DOHH2 (cell line): ENCODE data around the gene ASTN1.

Experiments used
- H3F3A ChIP-seq: fragments of 200-600 bp; sonication (generic), shearing (Covaris generic); 2 replicates; pipeline ENCODE4 v1.6.0; 2016; ENCODE audit warnings: antibody characterized with exemption, mild to moderate bottlenecking; ENCODE audit not compliant: control insufficient read depth, insufficient read depth
- H3K27ac ChIP-seq: fragments of 200-600 bp; sonication (generic); 2 replicates; pipeline ENCODE4 v1.5.1; 2014; ENCODE audit warnings: low read depth, mild to moderate bottlenecking, low read length, moderate library complexity
- H3K27me3 ChIP-seq: fragments of 200-600 bp; sonication (generic); 2 replicates; pipeline ENCODE4 v1.6.1; 2014; ENCODE audit warnings: mild to moderate bottlenecking, low read length, mixed read lengths; ENCODE audit not compliant: control insufficient read depth
- H3K36me3 ChIP-seq: fragments of 200-600 bp; sonication (generic); 2 replicates; pipeline ENCODE4 v1.6.1; 2014; ENCODE audit warnings: mild to moderate bottlenecking, low read length, moderate library complexity, mixed read lengths; ENCODE audit not compliant: control insufficient read depth
- H3K4me1 ChIP-seq: fragments of 200-600 bp; sonication (generic); 2 replicates; pipeline ENCODE4 v1.6.1; 2014; ENCODE audit warnings: mild to moderate bottlenecking, low read length, mixed read lengths; ENCODE audit not compliant: control insufficient read depth
- H3K4me2 ChIP-seq: fragments of 200-600 bp; sonication (generic); 2 replicates; pipeline ENCODE4 v1.6.0; 2014; ENCODE audit warnings: mild to moderate bottlenecking, low read length, moderate library complexity
- H3K4me3 ChIP-seq: fragments of 200-600 bp; sonication (generic); 2 replicates; pipeline ENCODE4 v1.5.1; 2014; ENCODE audit warnings: mild to moderate bottlenecking, low read length, mixed read lengths
- H3K79me2 ChIP-seq: fragments of 200-600 bp; sonication (generic); 2 replicates; pipeline ENCODE4 v1.6.1; 2014; ENCODE audit warnings: mild to moderate bottlenecking, low read length, mixed read lengths; ENCODE audit not compliant: control insufficient read depth
- H3K9me2 ChIP-seq: fragments of 200-600 bp; sonication (generic); replicated peaks from 2 replicates; pipeline ENCODE4 v1.6.1; 2014; ENCODE audit warnings: mild to moderate bottlenecking, low read length, mixed read lengths; ENCODE audit not compliant: control insufficient read depth
- H3K9me3 ChIP-seq: fragments of 200-600 bp; sonication (generic); 2 replicates; pipeline ENCODE4 v1.6.1; 2014; ENCODE audit warnings: antibody characterized with exemption, low read length, mixed read lengths; ENCODE audit not compliant: control insufficient read depth, insufficient read depth
- H4K20me1 ChIP-seq: fragments of 200-600 bp; sonication (generic); 2 replicates; pipeline ENCODE4 v1.6.0; 2014; ENCODE audit warnings: low read depth, mild to moderate bottlenecking, antibody characterized with exemption, low read length, moderate library complexity; ENCODE audit not compliant: control insufficient read depth, insufficient read depth
- CTCF ChIP-seq: fragments of 200-600 bp; sonication (generic); IDR thresholded peaks from one replicate; pipeline ENCODE4 v1.5.1; 2014; ENCODE audit warnings: antibody characterized with exemption, mild to moderate bottlenecking, low read depth, low read length; ENCODE audit not compliant: poor library complexity, severe bottlenecking
- EZH2phosphoT487 ChIP-seq: fragments of 200-600 bp; sonication (generic); IDR thresholded peaks from 2 replicates; pipeline ENCODE4 v1.6.1; 2017; ENCODE audit warnings: borderline replicate concordance, mild to moderate bottlenecking, antibody characterized with exemption, low read length, moderate library complexity, mixed read lengths

ASTN1 gene

GRCh38 chr1:176943783-176944182, 220.7 kb downstream of the ASTN1 start:
- H4K20me1 ChIP-seq, result no peaks in the 10 kb centered on the region
- H3K4me3 ChIP-seq, result no peak overlapping the region
- H3K27me3 ChIP-seq, result peaks cover 4% of the 10 kb centered on the region
- no peaks in the 10 kb centered on the region for H3K79me2 ChIP-seq
- TF ChIP-seq EZH2phosphoT487 (no peak), CTCF (no peak)
- no peak overlapping the region for H3K27ac ChIP-seq
- no peaks in the 10 kb centered on the region for H3K36me3 ChIP-seq
- no peaks in the 10 kb centered on the region for H3K9me3 ChIP-seq
- H3K9me2 ChIP-seq, result no peaks in the 10 kb centered on the region
- H3F3A ChIP-seq, result no peaks in the 10 kb centered on the region
- H3K4me2 ChIP-seq, result no peak overlapping the region
- no peaks in the 10 kb centered on the region for H3K4me1 ChIP-seq

GRCh38 chr1:176942346-176942745, 222.2 kb downstream of the ASTN1 start:
- Histone ChIP-seq H3K9me3 (no peaks in the 10 kb centered on the region), H3K4me3 (no peak overlapping the region), H3K4me1 (no peaks in the 10 kb centered on the region), H3K27me3 (peaks cover 4% of the 10 kb centered on the region), H4K20me1 (no peaks in the 10 kb centered on the region), H3F3A (no peaks in the 10 kb centered on the region), H3K4me2 (no peak overlapping the region), H3K36me3 (no peaks in the 10 kb centered on the region), H3K27ac (no peak overlapping the region), H3K9me2 (no peaks in the 10 kb centered on the region), H3K79me2 (no peaks in the 10 kb centered on the region)
- TF ChIP-seq CTCF (no peak), EZH2phosphoT487 (no peak)

GRCh38 chr1:176939993-176940392, 224.5 kb downstream of the ASTN1 start:
- no peaks in the 10 kb centered on the region for H4K20me1 ChIP-seq
- H3K4me3 ChIP-seq, result no peak overlapping the region
- H3K9me2 ChIP-seq, result no peaks in the 10 kb centered on the region
- no peaks in the 10 kb centered on the region for H3K4me1 ChIP-seq
- no peak for TF ChIP-seq EZH2phosphoT487
- no peak for TF ChIP-seq CTCF
- H3K27ac ChIP-seq, result no peak overlapping the region
- H3F3A ChIP-seq, result no peaks in the 10 kb centered on the region
- peaks cover 4% of the 10 kb centered on the region for H3K27me3 ChIP-seq
- H3K79me2 ChIP-seq, result no peaks in the 10 kb centered on the region
- no peaks in the 10 kb centered on the region for H3K9me3 ChIP-seq
- H3K36me3 ChIP-seq, result no peaks in the 10 kb centered on the region
- no peak overlapping the region for H3K4me2 ChIP-seq

GRCh38 chr1:176938375-176938774, 226.1 kb downstream of the ASTN1 start:
- Histone ChIP-seq H3K4me3 (no peak overlapping the region), H3K79me2 (no peaks in the 10 kb centered on the region), H3K27ac (no peak overlapping the region), H3K9me3 (no peaks in the 10 kb centered on the region), H3K9me2 (no peaks in the 10 kb centered on the region), H3K27me3 (peaks cover 4% of the 10 kb centered on the region), H3K4me2 (no peak overlapping the region), H4K20me1 (no peaks in the 10 kb centered on the region), H3F3A (no peaks in the 10 kb centered on the region), H3K4me1 (no peaks in the 10 kb centered on the region), H3K36me3 (no peaks in the 10 kb centered on the region)
- TF ChIP-seq CTCF (no peak), EZH2phosphoT487 (no peak)
